Pancreas (tissue), 10 donors: ENCODE measurements around the gene TMEM135. TPM values are rescaled to one million over a fixed set of nuclear protein-coding genes. Genes with fewer than 3 reads are reported as not detected.
"Not testable (repeated sequence)": the region's sequence is repeated elsewhere in the genome, so short reads cannot be mapped to it uniquely, and the experiment has no call there.

Experiments
- ATAC-seq, 4 donors: fragments of 200-7000 bp; cut with Tn5 transposase; one replicate each; pipeline versions ENCODE4 v1.8.0 to v1.9.1; 2020; ENCODE audit warnings: mild to moderate bottlenecking in 4 of 4, moderate library complexity in 4 of 4
- DNase-seq, 6 donors: peaks; one replicate each; pipeline ENCODE4 v3.0.0-alpha.2; 2020
- FAIRE-seq: peaks from 2 replicates; lab custom pipeline; 2012; peaks lifted over from hg19 to GRCh38; lab: Jason Lieb, UNC
- H3K27ac ChIP-seq, 4 donors: fragments of 200-600 bp; sonication (generic); 1 replicate in 3 of 4; 2 replicates in 1 of 4; pipeline versions ENCODE4 v1.5.0 to v1.8.0; 2020
- H3K27me3 ChIP-seq, 4 donors: fragments of 200-600 bp; one replicate each; pipeline ENCODE4 v1.8.0; 2021
- H3K36me3 ChIP-seq, 3 donors: fragments of 200-600 bp; sonication (generic) in 1 of 3; one replicate each; pipeline versions ENCODE4 v1.5.0 to v1.8.0; 2020 to 2021
- H3K4me1 ChIP-seq, 3 donors: fragments of 200-600 bp; one replicate each; pipeline ENCODE4 v1.8.0; 2021
- H3K4me3 ChIP-seq, 4 donors: fragments of 200-600 bp; sonication (generic) in 2 of 4; one replicate each; pipeline versions ENCODE4 v1.5.0 to v1.8.0; 2020 to 2021
- H3K9me3 ChIP-seq, 4 donors: fragments of 200-600 bp; one replicate each; pipeline ENCODE4 v1.8.0; 2021
- WGBS, 2 donors: extraction: QIAGEN DNeasy Blood & Tissue Kit; methylation state at CpG; one replicate each; pipeline ENCODE4 v1.1.7; 2013; 5-methylcytosine and 5-hydroxymethylcytosine counted together
- intact Hi-C, 3 donors: fragments of 100-400 bp; cut with DNase I; formaldehyde crosslinking; loops; one replicate each; pipeline versions ENCODE4 v1.11.1 to v1.14.2; 2022
- polyA plus RNA-seq, 2 donors: library from polyadenylated mRNA; stranded (reverse); fragments of 200-250 nt; gene quantifications; one replicate each; pipeline ENCODE4 v1.2.3, GENCODE V29; 2013
- total RNA-seq, 6 donors: library from RNA; stranded (reverse); fragmentation: NEBNext Ultra II Directional in 4 of 6; extraction: Animal tissue kit (Norgen Biotek cat#: 25700) in 4 of 6; gene quantifications; one replicate each; pipeline versions ENCODE4 v1.2.1 to v1.2.4, GENCODE V29; 2021 to 2023
- TF ChIP-seq, protein P1 (sequence below), 4 donors: fragments of 200-600 bp; sonication (generic) in 3 of 4; IDR thresholded peaks; one replicate each; pipeline versions ENCODE4 v1.5.0 to v1.8.0; 2021; ENCODE audit warnings: antibody characterized with exemption in 4 of 4
- donor health status: healthy with polysubstance abuse.
- donor health status: DM: no; HTN: no; CAD: no; lungs with moderate emphysema.
- donor health status: DM: no; HTN: no; CAD: no.
- donor health status: control.
- donor health status: control.
- donor health status: Bipolar disorder and iron deficiency.
- donor health status: DM: yes; HTN: yes; CAD: no.
- donor health status: DM: no; HTN: no; CAD: no.
- donor health status: DM: no; HTN: no; CAD: no.
- donor health status: DM: yes; HTN: yes; CAD: no.

Gene TMEM135
- total and polyA plus RNA-seq, 8 donors = 2.6 to 10.1 (median 8.0) TPM

DNA sequence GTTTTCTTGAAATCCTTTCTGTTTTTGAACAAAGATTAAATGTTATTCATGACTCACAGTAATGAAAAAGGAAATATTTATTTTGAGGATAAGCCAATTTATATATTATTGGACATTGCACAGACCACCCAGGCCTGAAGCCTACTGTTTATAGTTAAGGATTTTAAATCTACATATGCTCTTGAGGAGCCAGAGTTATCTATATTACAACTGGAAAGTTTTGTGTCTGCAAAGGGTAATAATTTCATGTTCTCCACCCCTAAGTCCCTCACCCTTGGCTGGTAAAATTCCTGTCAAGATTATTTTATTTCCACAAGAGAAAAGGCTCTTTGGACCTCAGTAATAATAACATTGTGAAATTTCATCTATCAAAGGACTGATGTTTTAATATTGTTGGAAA is 228.2 kb downstream of the TMEM135 start:
- intact Hi-C loops = no loop called here
- no peak for FAIRE-seq
- TF ChIP-seq, protein P1, sequence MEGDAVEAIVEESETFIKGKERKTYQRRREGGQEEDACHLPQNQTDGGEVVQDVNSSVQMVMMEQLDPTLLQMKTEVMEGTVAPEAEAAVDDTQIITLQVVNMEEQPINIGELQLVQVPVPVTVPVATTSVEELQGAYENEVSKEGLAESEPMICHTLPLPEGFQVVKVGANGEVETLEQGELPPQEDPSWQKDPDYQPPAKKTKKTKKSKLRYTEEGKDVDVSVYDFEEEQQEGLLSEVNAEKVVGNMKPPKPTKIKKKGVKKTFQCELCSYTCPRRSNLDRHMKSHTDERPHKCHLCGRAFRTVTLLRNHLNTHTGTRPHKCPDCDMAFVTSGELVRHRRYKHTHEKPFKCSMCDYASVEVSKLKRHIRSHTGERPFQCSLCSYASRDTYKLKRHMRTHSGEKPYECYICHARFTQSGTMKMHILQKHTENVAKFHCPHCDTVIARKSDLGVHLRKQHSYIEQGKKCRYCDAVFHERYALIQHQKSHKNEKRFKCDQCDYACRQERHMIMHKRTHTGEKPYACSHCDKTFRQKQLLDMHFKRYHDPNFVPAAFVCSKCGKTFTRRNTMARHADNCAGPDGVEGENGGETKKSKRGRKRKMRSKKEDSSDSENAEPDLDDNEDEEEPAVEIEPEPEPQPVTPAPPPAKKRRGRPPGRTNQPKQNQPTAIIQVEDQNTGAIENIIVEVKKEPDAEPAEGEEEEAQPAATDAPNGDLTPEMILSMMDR (IDR thresholded peaks at IDR 0.05) = no peak
- Histone ChIP-seq H3K4me1 (peaks cover 0 to 6% (median 0%) of the 10 kb centered on the region in 3 donors), H3K4me3 (no peak overlapping the region), H3K36me3 (no peaks in the 10 kb centered on the region), H3K27me3 (no peaks in the 10 kb centered on the region), H3K9me3 (no peaks in the 10 kb centered on the region), H3K27ac (no peak overlapping the region)
- ATAC-seq = no peak
- no peak for DNase-seq

- whole genome bisulfite sequencing, 2 donors = 71 to 94% methylated on average over 2 of the region's 2 CpGs
- Histone ChIP-seq H3K4me3 (no peak overlapping the region), H3K4me1 (peaks cover 0 to 6% (median 0%) of the 10 kb centered on the region in 3 donors), H3K9me3 (no peaks in the 10 kb centered on the region), H3K36me3 (no peaks in the 10 kb centered on the region), H3K27me3 (no peaks in the 10 kb centered on the region), H3K27ac (no peak overlapping the region)
- TF ChIP-seq, protein P1 (IDR thresholded peaks at IDR 0.05) = no peak
- no peak for FAIRE-seq
- intact Hi-C loops = no loop called here
- no peak for DNase-seq
- no peak for ATAC-seq
Measured at GRCh38 chr11:87266751-87267150, 229.0 kb downstream of the TMEM135 start.

DNA sequence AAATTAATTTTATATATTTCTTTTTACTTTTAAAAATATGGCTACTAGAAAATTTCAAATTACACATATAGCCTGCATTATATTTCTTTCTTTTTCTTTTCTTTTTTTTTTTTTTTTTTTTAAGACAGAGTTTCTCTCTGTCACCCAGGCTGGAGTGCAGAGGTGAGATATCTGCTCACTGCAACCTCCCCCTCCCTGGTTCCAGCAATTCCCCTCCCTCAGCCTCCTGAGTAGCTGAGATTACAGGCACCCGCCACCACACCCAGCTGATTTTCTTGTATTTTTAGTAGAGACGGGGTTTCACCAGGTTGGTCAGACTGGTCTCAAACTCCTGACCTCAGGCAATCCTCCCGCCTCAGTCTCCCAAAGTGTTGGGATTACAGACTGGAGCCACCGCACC is 234.2 kb downstream of the TMEM135 start:
- DNase-seq, FAIRE-seq, H3K9me3 ChIP-seq, H3K27ac ChIP-seq, ATAC-seq, H3K4me3 ChIP-seq, H3K27me3 ChIP-seq, intact Hi-C loops, H3K4me1 ChIP-seq, H3K36me3 ChIP-seq: not testable (repeated sequence)
- WGBS, 2 donors = 96 to 98% methylated on average over 4 of the region's 4 CpGs

DNA sequence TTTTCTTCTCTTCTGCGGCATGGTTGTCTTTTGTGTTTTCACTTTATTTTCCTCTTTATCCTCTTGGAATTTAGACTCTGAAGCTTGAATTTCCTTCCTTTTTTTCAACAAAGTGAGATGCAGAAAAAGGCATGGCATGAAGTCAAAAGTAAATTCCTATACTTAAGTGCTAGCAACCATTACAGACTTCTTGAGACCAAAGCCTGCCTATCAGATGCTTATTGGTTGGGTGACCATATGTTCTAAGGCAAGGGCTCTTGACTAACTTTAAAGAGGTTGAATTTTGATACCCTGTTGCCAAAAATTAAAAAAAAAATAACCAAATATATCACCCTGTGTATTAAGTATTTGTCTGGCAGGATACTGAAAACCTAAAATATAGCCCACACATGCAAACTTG is 237.4 kb downstream of the TMEM135 start:
- TF ChIP-seq, protein P1 (IDR thresholded peaks at IDR 0.05) = no peak
- DNase-seq = no peak
- H3K9me3 ChIP-seq = no peaks in the 10 kb centered on the region
- H3K27me3 ChIP-seq = no peaks in the 10 kb centered on the region
- H3K4me1 ChIP-seq = no peaks in the 10 kb centered on the region
- intact Hi-C loops = no loop called here
- no peak for ATAC-seq
- 94 to 97% methylated on average over 1 of the region's 1 CpG for WGBS, 2 donors
- no peak overlapping the region for H3K27ac ChIP-seq
- no peak overlapping the region for H3K4me3 ChIP-seq
- FAIRE-seq = no peak
- H3K36me3 ChIP-seq = no peaks in the 10 kb centered on the region

DNA sequence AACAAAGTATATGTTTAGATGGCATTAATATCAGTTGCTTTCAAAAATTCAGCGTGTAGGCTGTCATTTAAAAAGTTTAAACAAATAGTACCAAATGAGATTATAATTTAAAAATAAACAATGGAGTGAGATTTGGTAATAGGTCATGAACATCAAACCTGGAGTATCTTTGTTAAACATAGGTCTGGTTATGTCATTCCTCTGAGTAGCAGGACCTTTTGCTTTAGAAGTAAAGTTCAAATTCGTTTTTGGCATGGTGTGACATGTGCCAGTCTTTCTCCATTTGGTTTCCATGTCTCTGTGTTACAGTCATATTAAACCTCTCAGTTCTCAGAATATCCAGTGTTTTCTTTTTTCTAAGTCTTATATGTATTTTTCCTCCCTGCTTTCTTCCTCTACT is 242.4 kb downstream of the TMEM135 start:
- no peaks in the 10 kb centered on the region for H3K36me3 ChIP-seq
- ATAC-seq = no peak
- no peak for FAIRE-seq
- no peak for DNase-seq
- intact Hi-C loops = loop anchor here in 1 of 3 donors (10.0 kb wide), 2 partner anchors 335 to 415 kb away; no protein-coding TSS in a partner anchor
- no peak overlapping the region for H3K27ac ChIP-seq
- TF ChIP-seq, protein P1 (IDR thresholded peaks at IDR 0.05) = no peak
- H3K27me3 ChIP-seq = no peaks in the 10 kb centered on the region
- WGBS, 2 donors = 17 to 24% methylated on average over 2 of the region's 2 CpGs
- no peak overlapping the region for H3K4me3 ChIP-seq
- no peaks in the 10 kb centered on the region for H3K4me1 ChIP-seq
- H3K9me3 ChIP-seq = no peaks in the 10 kb centered on the region
